Suprapubic skin (tissue), 4 donors: ENCODE results near the gene SPINT2. TPM values are rescaled to one million over a fixed set of nuclear protein-coding genes. Genes with fewer than 3 reads are reported as not detected.

ENCODE experiments used
- DNase-seq, 2 donors: peaks; one replicate each; pipeline ENCODE4 v3.0.0-alpha.2; 2019; ENCODE audit warnings: low spot score in 2 of 2
- H3K27ac ChIP-seq: fragments of 200-600 bp; sonication (generic); one replicate; pipeline ENCODE4 v1.5.1; 2019
- H3K27me3 ChIP-seq: fragments of 200-600 bp; sonication (generic); one replicate; pipeline ENCODE4 v1.5.1; 2019
- H3K36me3 ChIP-seq: fragments of 200-600 bp; sonication (generic); one replicate; pipeline ENCODE4 v1.5.1; 2019
- H3K4me1 ChIP-seq: fragments of 200-600 bp; sonication (generic); one replicate; pipeline ENCODE4 v1.5.1; 2019
- H3K4me3 ChIP-seq: fragments of 200-600 bp; sonication (generic); one replicate; pipeline ENCODE4 v1.5.1; 2019; ENCODE audit warnings: mild to moderate bottlenecking
- H3K9me3 ChIP-seq: fragments of 200-600 bp; sonication (generic); one replicate; pipeline ENCODE4 v1.5.1; 2019
- CTCF ChIP-seq, 2 donors: fragments of 200-600 bp in 1 of 2; fragments of 450-650 bp in 1 of 2; sonication (generic) in 1 of 2; IDR thresholded peaks; one replicate each; pipeline ENCODE4 v1.5.1; 2016 to 2019; ENCODE audit warnings: antibody characterized with exemption in 2 of 2, mild to moderate bottlenecking in 1 of 2, moderate library complexity in 1 of 2
- EP300 ChIP-seq: sonication (generic); formaldehyde crosslinking; IDR thresholded peaks from one replicate; pipeline ENCODE4 v1.6.1; 2017; ENCODE audit warnings: antibody characterized with exemption
- POLR2A ChIP-seq, 2 donors: fragments of 450-650 bp; IDR thresholded peaks; one replicate each; pipeline ENCODE4 v1.6.1; 2017; ENCODE audit warnings: antibody characterized with exemption in 2 of 2, mild to moderate bottlenecking in 2 of 2, moderate library complexity in 2 of 2
- POLR2AphosphoS5 ChIP-seq, 3 donors: sonication (generic); formaldehyde crosslinking; IDR thresholded peaks; one replicate each; pipeline ENCODE4 v1.6.1; 2017; ENCODE audit warnings: antibody characterized with exemption in 3 of 3
- whole genome bisulfite sequencing: methylation state at CpG from one replicate; pipeline ENCODE4 v1.1.5; 2018; 5-methylcytosine and 5-hydroxymethylcytosine counted together
- total RNA-seq, 4 donors: library from RNA; depleted of rRNA; stranded (reverse); fragments of >200 nt; gene quantifications; one replicate each; pipeline ENCODE4 v1.1.0, GENCODE V29; 2016

Gene SPINT2
- total RNA-seq, 4 donors from 2014 or later, result 359 to 639 (median 494) TPM

DNA sequence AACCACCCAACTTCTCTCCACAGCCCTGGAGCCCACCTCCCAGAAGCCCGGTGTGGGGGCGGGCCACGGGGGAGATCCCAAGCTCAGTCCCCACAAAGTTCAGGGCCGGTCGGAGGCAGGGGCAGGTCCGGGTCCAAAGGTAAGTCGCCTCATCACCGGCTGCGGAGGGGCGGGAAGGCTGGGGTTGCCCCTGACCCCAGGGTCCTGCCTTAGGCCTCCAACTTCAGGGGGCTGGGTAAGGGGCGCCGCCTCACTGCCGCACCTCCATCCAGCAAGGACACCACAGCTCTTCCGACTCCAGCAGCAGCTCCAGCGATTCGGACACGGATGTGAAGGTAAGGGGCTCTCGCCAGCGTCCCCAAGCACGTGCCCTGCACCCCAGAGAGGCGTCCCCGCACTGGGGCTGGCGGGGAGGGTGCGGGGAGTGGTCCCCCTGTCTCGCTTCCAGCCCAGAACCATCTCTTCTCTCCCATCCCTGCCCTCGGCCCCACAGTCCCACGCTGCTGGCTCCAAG is 40.0 kb downstream of the SPINT2 start:
- peaks cover 29% of the 10 kb centered on the region for H3K36me3 ChIP-seq
- peaks cover 30% of the 10 kb centered on the region for H3K4me1 ChIP-seq
- 58% methylated on average over 11 of the region's 27 CpGs for WGBS
- DNase-seq, result no peak
- peak overlapping the region; percentile 90 for H3K27ac ChIP-seq
- no peaks in the 10 kb centered on the region for H3K27me3 ChIP-seq
- H3K4me3 ChIP-seq, result peak overlapping the region; percentile 39
- no peaks in the 10 kb centered on the region for H3K9me3 ChIP-seq
- TF ChIP-seq POLR2A (IDR thresholded peaks at IDR 0.05) (no peak), POLR2AphosphoS5 (IDR thresholded peaks at IDR 0.05) (no peak), EP300 (no peak), CTCF (IDR thresholded peaks at IDR 0.05) (no peak)

- TF ChIP-seq EP300, result no peak
- no peak for TF ChIP-seq POLR2A (IDR thresholded peaks at IDR 0.05)
- TF ChIP-seq POLR2AphosphoS5 (IDR thresholded peaks at IDR 0.05), result no peak
- no peak for TF ChIP-seq CTCF (IDR thresholded peaks at IDR 0.05)
- DNase-seq, result no peak
- 63% methylated on average over 28 of the region's 29 CpGs for WGBS
- peak overlapping the region; percentile 90 for H3K27ac ChIP-seq
- no peaks in the 10 kb centered on the region for H3K9me3 ChIP-seq
- peaks cover 29% of the 10 kb centered on the region for H3K36me3 ChIP-seq
- H3K27me3 ChIP-seq, result no peaks in the 10 kb centered on the region
- H3K4me1 ChIP-seq, result peaks cover 30% of the 10 kb centered on the region
- peak overlapping the region; percentile 39 for H3K4me3 ChIP-seq
Measured at GRCh38 chr19:38304866-38305429, 40.6 kb downstream of the SPINT2 start.

DNA sequence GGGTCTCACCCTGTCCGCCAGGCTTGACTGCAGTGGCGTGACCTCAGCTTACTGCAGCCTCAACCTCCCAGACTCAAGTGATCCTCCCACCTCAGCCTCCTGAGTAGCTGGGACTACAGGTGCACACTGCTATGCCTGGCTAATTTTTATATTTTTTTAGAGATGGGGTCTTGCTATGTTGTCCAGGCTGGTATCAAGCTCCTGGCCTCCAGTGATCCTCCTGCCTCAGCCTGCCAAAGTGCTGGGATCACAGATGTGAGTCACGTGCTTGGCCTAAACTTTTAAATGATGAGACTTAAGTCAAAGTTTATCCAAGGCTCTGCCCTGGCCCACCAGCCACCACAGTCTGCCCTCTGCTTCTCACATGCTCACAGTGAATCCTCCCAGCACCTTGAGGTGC is 41.9 kb downstream of the SPINT2 start:
- WGBS, result 95% methylated on average over 3 of the region's 3 CpGs
- no peak for TF ChIP-seq EP300
- TF ChIP-seq CTCF (IDR thresholded peaks at IDR 0.05), result no peak
- TF ChIP-seq POLR2AphosphoS5 (IDR thresholded peaks at IDR 0.05), result no peak
- no peak for TF ChIP-seq POLR2A (IDR thresholded peaks at IDR 0.05)

GRCh38 chr19:38307076-38307475 is 42.7 kb downstream of the SPINT2 start:
- Histone ChIP-seq H3K27me3 (no peaks in the 10 kb centered on the region), H3K36me3 (peaks cover 29% of the 10 kb centered on the region), H3K4me1 (peaks cover 21% of the 10 kb centered on the region), H3K9me3 (no peaks in the 10 kb centered on the region), H3K27ac (no peak overlapping the region), H3K4me3 (no peak overlapping the region)
- 92% methylated on average over 4 of the region's 4 CpGs for WGBS
- TF ChIP-seq CTCF (IDR thresholded peaks at IDR 0.05) (no peak), POLR2AphosphoS5 (IDR thresholded peaks at IDR 0.05) (no peak), POLR2A (IDR thresholded peaks at IDR 0.05) (no peak), EP300 (no peak)
- DNase-seq, result no peak

More for the DNA sequence above, 41.9 kb downstream of the SPINT2 start:
- no peaks in the 10 kb centered on the region for H3K9me3 ChIP-seq
- DNase-seq, result no peak
- H3K27me3 ChIP-seq, result no peaks in the 10 kb centered on the region
- H3K4me1 ChIP-seq, result peaks cover 22% of the 10 kb centered on the region
- peaks cover 29% of the 10 kb centered on the region for H3K36me3 ChIP-seq
- no peak overlapping the region for H3K4me3 ChIP-seq
- H3K27ac ChIP-seq, result no peak overlapping the region

- no peak for TF ChIP-seq EP300
- TF ChIP-seq POLR2A (IDR thresholded peaks at IDR 0.05), result no peak
- TF ChIP-seq POLR2AphosphoS5 (IDR thresholded peaks at IDR 0.05), result no peak
- TF ChIP-seq CTCF (IDR thresholded peaks at IDR 0.05), result no peak
- peaks cover 21% of the 10 kb centered on the region for H3K4me1 ChIP-seq
- WGBS, result 98% methylated on average over 4 of the region's 8 CpGs
- H3K9me3 ChIP-seq, result no peaks in the 10 kb centered on the region
- H3K36me3 ChIP-seq, result peaks cover 29% of the 10 kb centered on the region
- H3K27ac ChIP-seq, result no peak overlapping the region
- H3K4me3 ChIP-seq, result no peak overlapping the region
- no peaks in the 10 kb centered on the region for H3K27me3 ChIP-seq
- DNase-seq, result no peak
Measured at GRCh38 chr19:38307597-38307996, 43.2 kb downstream of the SPINT2 start.
